GM21717 (cell line): ENCODE results near the gene COL8A1.

ENCODE experiments used
- ATAC-seq: cut with Tn5 transposase; IDR thresholded peaks from one replicate; pipeline ENCODE4 v1.9.1; 2021; ENCODE audit warnings: mild to moderate bottlenecking, moderate library complexity; ENCODE audit not compliant: unreplicated experiment

COL8A1 gene

DNA sequence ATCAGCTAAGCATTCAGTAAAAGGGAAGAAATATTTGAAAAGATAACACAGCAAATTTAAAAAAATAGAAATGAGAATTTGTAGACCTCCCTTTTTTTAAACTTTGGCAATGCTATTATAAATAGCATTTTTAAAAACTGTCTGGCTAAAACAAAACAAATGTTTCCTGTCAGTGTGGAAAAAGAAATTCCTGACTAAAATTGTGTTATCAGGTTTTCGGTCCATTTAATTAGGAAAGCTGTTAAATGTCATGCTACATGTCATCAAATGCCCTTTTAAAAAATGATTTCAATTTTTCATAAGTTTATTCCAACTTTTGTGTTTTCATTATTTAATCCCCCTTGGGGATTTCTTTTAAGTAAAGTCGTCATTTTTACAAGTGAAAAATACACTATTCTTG, 29.6 kb downstream of the COL8A1 start:
- no peak for ATAC-seq

- no peak for ATAC-seq
Measured at GRCh38 chr3:99669879-99670555, 31.6 kb downstream of the COL8A1 start.

- no peak for ATAC-seq
Measured at GRCh38 chr3:99670556-99670950, 32.2 kb downstream of the COL8A1 start.

DNA sequence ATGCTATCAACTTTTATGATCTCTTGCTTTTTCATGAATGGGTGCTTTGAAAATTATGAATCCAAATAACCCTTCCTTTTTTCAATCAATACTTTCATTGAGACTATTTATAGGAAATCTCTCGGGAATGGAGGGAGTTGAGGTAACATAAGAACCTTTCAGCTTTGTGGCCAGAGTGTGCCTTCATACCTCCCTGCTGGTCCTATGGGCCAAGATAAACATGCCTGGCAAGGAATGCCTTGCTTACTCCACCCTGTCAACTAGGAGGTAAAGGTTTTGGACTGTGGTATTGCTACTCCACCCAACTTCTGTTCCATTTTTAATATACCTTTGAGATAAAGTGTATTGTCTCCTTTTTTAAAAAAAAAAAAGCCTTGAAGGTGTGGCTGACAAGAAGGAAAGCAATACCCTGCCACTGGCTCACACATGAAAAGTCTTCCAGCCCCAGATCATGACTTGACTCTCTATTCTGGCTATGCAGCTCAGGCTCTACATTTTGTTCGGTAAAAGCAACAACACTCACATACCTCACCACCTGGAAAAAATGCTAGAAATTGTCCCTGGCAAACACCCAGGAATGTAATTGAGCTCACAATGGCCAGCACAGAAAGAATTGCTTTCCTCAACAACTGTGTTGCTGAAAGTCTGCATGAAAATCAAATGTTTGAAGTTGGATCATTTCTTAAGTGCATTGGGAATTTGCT, 35.8 kb downstream of the COL8A1 start:
- no peak for ATAC-seq

DNA sequence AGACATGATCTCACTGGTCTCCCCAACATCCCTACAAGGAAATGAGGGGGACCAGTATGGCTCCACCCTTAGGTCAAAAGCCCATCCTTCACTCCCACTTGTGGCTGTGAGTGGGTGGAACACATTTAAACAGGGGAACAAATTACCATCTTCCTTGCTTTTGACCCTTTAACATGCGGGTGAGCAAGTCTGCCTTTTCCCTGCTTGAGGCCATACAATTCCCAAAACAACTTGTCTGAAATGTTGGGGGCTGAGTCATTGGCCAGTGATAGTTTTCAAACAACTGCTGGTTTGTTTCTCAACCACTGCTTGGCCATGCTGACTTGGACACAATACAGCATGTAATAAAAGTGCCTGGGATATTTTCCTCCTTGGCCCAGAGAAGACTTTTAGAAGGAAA, 39.6 kb downstream of the COL8A1 start:
- no peak for ATAC-seq

DNA sequence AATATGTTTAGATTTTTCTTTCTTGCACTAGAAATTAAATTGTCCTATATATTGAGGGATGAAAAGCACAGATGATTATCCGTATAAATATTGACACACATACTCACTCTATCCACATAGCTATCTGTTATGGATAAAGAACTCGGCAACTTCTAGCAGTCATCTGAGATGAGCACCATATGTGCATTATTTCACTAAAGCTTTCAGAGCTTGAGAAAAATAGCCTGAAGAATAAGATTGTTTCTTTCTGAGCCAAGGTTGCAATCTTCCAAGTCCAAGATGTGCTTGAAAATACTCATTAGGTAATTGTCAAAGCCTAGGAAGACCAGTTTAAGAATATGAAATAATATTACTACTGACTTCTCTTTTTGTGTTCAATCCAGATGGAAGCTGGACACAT, 40.5 kb downstream of the COL8A1 start:
- ATAC-seq: no peak

DNA sequence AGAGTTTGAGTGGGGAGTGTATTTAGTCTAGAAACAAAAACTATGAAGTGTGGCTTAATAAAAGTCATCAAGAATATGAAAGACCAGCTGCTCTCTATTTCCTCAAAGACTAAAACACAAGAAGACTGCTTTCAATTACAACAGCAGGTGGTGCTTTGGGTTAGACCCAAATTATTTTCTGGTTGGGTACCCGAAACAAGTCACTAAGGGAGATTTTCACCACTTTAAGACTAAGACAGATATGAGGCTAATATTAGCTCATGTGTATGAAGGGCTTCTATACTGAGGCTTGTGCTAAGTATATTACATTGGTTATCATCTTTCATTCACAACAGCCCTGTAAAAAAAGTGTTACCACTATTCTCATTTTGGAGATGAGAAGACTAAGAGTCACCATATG, 43.1 kb downstream of the COL8A1 start:
- no peak for ATAC-seq

DNA sequence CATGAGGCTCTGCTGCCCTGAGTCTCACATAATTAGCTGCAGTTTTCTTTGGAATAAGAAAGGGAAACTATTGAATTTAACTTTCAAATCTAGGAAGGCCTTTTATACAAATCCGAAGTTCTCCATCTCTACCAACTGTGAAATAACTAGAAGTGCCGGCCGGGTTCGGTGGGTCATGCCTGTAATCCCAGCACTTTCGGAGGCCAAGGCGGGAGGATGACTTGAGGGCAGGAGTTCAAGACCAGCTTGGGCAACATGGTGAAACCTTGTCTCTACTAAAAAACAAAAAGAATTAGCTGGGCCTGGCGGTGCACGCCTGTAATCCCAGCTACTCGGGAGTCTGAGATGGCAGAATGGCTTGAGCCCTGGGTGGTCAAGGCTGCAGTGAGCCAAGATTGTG, 43.6 kb downstream of the COL8A1 start:
- no peak for ATAC-seq

- no peak for ATAC-seq
Measured at GRCh38 chr3:99683465-99683864, 45.1 kb downstream of the COL8A1 start.

- no peak for ATAC-seq
Measured at GRCh38 chr3:99683876-99684275, 45.5 kb downstream of the COL8A1 start.

DNA sequence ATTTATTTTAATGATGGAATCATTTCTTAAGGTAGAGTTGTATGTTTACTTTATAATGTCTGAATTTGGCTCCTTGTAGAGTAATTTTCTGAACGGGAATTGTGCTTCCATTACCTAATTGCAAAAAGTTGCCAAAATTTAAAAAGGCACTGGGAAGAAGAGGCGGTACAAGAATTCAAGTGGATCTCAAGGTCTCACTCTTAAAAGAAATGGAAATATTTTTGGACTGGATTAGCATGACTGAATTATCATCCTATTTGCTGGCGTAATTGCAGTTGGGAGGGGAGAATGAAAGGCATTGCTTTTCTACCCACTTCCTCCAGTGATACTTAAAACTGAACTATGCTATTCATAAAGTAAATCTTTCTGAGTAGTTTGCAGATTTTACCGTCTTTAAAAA, 46.2 kb downstream of the COL8A1 start:
- ATAC-seq: no peak

DNA sequence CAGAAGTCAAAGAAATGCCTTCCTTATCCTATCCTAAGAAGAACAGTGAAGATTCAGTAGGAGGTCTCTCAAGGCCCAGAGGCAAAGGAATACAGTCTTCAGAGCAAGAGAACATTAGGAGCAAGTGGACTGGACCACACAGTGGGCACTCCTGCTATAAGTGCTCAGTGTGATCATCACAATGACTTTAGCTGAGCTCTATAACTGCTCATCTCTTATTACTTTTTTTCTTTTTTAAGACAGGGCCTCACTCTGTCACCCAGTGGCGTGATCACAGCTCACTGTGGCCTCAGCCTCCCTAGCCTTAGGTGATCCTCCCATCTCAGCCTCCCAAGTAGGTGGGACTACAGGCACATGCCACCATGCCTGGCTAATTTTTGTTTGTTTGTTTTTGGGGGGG, 48.1 kb downstream of the COL8A1 start:
- no peak for ATAC-seq

GRCh38 chr3:99686955-99687612, 48.7 kb downstream of the COL8A1 start:
- ATAC-seq: peak; percentile 61

DNA sequence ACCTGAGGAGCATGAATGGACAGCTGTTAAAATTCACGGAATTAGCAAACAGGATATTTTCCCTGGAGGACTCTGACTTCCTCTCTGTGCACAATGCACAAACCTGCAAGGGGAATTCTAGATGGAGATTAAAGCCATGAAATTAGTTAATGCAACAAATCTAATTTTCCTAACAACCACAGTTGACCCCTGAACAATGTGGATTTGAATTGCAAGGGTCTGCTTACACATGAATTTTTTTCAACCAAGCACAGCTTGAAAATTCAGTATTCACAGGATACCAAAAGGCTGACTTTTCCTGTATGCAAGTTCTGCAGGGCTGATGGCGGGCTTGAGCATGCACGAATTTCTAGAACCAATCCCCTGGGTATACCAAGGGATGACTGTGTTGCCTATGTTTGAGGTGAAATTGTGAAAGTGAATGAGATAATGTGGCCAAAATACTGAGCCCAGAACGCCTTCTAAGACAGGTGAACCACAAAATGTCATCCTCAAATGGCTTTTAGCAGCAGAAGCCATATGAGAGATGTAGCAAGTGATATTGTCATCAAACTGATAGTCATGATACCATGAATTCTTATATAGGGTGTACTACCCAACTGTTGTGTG, 52.5 kb downstream of the COL8A1 start:
- no peak for ATAC-seq

DNA sequence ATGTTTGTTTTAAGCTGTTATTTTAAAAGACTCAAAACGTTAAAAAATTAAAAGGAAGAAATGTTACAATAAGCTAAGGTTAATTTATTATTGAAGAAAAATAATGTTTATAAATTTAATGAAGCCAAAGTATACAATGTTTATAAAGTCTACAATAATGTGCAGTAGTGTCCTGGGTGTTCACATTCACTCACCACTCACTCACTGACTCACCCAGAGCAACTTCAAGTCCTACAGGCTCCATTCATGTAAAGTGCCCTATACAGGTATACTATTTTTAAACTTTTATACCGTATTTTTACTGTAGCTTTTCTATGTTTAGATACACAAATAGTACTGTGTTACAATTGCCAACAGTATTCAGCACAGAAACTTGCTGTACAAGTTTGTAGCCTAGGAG, 55.2 kb downstream of the COL8A1 start:
- no peak for ATAC-seq

GRCh38 chr3:99696497-99696896, 58.1 kb downstream of the COL8A1 start:
- no peak for ATAC-seq

GRCh38 chr3:99697250-99697649, 58.9 kb downstream of the COL8A1 start:
- ATAC-seq: no peak

DNA sequence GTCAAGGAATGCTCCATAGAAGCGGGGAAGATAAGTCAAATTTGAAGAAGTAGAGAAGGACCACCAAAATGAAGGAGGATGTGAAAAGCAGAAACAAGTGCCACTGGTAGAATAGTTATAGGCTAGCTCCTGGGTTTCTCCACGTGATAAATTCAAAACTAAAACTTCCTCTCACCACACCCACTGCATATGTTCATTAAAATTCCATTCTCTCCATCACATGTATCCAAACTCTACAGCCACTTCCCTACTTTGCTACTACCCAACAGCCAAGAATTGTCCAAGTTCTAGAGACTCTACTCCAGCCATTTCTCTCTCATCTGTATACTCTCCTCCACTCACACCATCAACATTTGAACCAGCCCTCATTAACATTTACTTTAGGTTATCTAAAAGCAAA, 60.5 kb downstream of the COL8A1 start:
- ATAC-seq: no peak

DNA sequence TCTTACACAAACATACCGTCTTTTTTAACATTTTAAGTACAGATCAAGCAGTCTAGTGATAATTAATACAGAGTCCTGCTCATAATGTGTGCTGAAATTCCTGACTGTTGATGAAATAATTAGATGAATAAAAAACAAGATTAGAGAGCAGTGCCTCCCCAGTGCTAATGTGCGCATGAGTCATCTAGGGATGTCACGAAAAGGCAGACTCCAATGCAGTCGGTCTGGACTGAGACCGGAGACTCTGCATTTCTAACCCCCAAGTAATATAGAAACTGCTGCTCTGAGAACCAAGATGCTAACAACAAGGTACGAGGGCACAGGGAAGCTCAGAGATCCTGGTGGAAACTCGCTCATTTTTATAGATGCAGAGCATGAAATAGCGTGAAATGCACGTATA, 61.4 kb downstream of the COL8A1 start:
- ATAC-seq: no peak

- no peak for ATAC-seq
Measured at GRCh38 chr3:99700631-99701268, 62.4 kb downstream of the COL8A1 start.
